AML-193 (cell line): ENCODE data around the gene ZNF688.
"Not testable (repeated sequence)": the region's sequence is repeated elsewhere in the genome, so short reads cannot be mapped to it uniquely, and the experiment has no call there.

Experiments used
- DNase-seq, 2 experiments: peaks; one replicate each; lab custom pipeline; 2025; lab: John Stamatoyannopoulos, UW

ZNF688 gene

GRCh38 chr16:30533748-30534367, 37.7 kb downstream of the ZNF688 start:
- no peak for DNase-seq

GRCh38 chr16:30533146-30533522, 38.4 kb downstream of the ZNF688 start:
- DNase-seq: no peak

- no peak for DNase-seq
Observed at GRCh38 chr16:30532285-30533145, 39.0 kb downstream of the ZNF688 start.

- DNase-seq: no peak
Observed at GRCh38 chr16:30530163-30531037, 41.1 kb downstream of the ZNF688 start.

GRCh38 chr16:30528799-30529457, 42.6 kb downstream of the ZNF688 start:
- no peak for DNase-seq

- DNase-seq: peak; percentile 85 to 91
Observed at GRCh38 chr16:30527635-30528178, 43.8 kb downstream of the ZNF688 start.

- DNase-seq: peak; percentile 90 to 93
Observed at GRCh38 chr16:30526823-30527634, 44.5 kb downstream of the ZNF688 start.

- DNase-seq: no peak
Observed at GRCh38 chr16:30526137-30526822, 45.2 kb downstream of the ZNF688 start, which contains the start of gene ZNF768. Gene ZNF768 (minus strand): TSS chr16:30526566. CDS start chr16:30526413, 153 bp downstream.

- DNase-seq: peak in 1 of 2 experiments; percentile 12
Observed at GRCh38 chr16:30525844-30526136, 45.7 kb downstream of the ZNF688 start.

GRCh38 chr16:30524575-30525568, 46.6 kb downstream of the ZNF688 start:
- DNase-seq: no peak

GRCh38 chr16:30523768-30524574, 47.5 kb downstream of the ZNF688 start:
- no peak for DNase-seq

- not testable (repeated sequence) for DNase-seq
Observed at GRCh38 chr16:30522702-30523463, 48.6 kb downstream of the ZNF688 start.

- DNase-seq: no peak
Observed at GRCh38 chr16:30521873-30522641, 49.5 kb downstream of the ZNF688 start.

- DNase-seq: no peak
Observed at GRCh38 chr16:30521476-30521872, 50.0 kb downstream of the ZNF688 start.
